Astrocyte of the cerebellum (primary cell): ENCODE data around the gene SLC17A3.

Experiments used
- DNase-seq: peaks from one replicate; pipeline ENCODE4 v3.0.0-alpha.2; 2011; ENCODE audit warnings: low read depth
- H3K4me3 ChIP-seq: 2 replicates; pipeline ENCODE4 v1.5.1; 2011; ENCODE audit warnings: mild to moderate bottlenecking, low read depth, low read length, moderate library complexity
- in situ Hi-C: cut with HindIII; loops from 2 replicates; pipeline ENCODE4 v1.10.0; 2017; ENCODE audit warnings: low sequenced_read_pairs
- TF ChIP-seq, protein P1 (sequence below): IDR thresholded peaks from 2 replicates; pipeline ENCODE4 v1.5.1; 2012; ENCODE audit warnings: low read length, low read depth, moderate library complexity, mild to moderate bottlenecking; ENCODE audit errors: missing control alignments

The SLC17A3 gene

GRCh38 chr6:25883536-25883935 is 9.5 kb upstream of the SLC17A3 start:
- H3K4me3 ChIP-seq, result no peak overlapping the region
- no peak for DNase-seq
- in situ Hi-C loops, result no loop called here
- TF ChIP-seq, protein P1, sequence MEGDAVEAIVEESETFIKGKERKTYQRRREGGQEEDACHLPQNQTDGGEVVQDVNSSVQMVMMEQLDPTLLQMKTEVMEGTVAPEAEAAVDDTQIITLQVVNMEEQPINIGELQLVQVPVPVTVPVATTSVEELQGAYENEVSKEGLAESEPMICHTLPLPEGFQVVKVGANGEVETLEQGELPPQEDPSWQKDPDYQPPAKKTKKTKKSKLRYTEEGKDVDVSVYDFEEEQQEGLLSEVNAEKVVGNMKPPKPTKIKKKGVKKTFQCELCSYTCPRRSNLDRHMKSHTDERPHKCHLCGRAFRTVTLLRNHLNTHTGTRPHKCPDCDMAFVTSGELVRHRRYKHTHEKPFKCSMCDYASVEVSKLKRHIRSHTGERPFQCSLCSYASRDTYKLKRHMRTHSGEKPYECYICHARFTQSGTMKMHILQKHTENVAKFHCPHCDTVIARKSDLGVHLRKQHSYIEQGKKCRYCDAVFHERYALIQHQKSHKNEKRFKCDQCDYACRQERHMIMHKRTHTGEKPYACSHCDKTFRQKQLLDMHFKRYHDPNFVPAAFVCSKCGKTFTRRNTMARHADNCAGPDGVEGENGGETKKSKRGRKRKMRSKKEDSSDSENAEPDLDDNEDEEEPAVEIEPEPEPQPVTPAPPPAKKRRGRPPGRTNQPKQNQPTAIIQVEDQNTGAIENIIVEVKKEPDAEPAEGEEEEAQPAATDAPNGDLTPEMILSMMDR, result no peak

DNA sequence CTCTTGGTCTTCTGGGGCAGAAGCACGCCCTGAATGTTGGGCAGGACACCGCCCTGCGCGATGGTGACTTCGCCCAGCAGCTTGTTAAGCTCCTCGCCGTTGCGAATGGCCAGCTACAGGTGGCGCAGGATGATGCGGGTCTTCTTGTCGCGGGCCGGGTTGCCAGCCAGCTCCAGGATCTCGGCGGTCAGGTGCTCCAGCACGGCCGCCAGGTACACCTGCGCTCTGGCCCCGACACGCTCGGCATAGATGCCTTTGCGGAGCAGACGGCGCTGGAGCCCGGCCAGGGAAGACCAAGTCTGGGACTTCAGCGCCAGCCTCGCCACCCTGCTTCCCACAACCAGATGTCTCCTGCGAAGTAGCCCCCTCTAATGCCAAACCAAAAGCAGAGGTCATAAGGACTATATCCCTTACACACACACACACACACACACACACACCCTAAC is 8.0 kb upstream of the SLC17A3 start:
- TF ChIP-seq, protein P1, result no peak
- no peak overlapping the region for H3K4me3 ChIP-seq
- DNase-seq, result no peak
- in situ Hi-C loops, result no loop called here

DNA sequence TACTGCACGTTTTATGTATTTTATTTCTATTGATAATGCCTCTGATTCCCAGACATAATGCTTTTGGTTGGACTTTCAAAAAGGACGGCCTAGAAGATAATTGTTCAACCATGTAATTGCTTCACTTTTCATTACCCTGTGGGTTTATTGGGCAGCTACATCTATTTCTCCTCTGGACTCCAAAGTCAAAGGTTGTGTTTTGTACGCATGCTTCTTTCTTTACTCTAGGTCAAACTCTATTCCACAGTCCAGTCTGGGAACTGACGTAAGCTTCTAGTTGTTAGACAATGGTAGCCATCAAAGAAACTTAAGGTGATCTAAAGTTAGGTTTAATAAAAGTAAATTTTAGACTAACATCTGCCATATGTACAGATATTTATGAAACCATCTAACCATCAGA is 6.6 kb upstream of the SLC17A3 start:
- H3K4me3 ChIP-seq, result no peak overlapping the region
- TF ChIP-seq, protein P1, result no peak
- DNase-seq, result no peak
- in situ Hi-C loops, result no loop called here

- TF ChIP-seq, protein P1, result no peak
- in situ Hi-C loops, result no loop called here
- H3K4me3 ChIP-seq, result no peak overlapping the region
- DNase-seq, result no peak
Observed at GRCh38 chr6:25878721-25879322, 4.8 kb upstream of the SLC17A3 start.

DNA sequence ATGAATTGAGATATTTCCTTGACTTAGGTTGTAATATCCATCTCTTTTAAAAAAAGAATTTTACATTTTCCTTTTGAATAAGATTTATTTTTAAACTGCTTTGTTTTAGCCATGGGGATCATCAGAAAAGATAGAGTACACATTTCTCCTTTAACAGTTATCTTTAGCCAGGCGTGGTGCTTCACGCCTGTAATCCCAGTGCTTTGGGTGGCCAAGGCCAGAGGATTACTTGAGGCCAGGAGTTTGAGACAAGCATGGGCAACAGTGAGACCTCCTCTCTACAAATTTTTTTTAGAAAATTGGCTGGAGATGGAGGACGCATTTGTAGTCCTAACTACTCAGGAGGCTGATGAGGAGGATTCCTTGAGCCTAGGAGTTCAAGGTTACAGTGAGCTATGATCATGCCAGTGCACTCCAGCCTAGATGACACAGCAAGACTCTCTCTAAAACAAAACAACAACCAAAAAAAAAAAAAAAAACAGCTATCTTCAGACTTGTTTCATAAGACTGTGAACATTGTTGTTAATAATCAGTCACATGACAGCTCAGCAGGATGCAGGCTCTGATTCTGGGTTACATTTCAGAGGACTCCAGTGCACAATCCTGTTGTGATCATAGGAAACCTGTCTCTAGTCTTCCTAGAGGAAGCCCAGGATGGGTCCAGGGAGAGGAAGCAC is 2.0 kb upstream of the SLC17A3 start:
- no peak for DNase-seq
- no peak overlapping the region for H3K4me3 ChIP-seq
- TF ChIP-seq, protein P1, result no peak
- in situ Hi-C loops, result no loop called here

DNA sequence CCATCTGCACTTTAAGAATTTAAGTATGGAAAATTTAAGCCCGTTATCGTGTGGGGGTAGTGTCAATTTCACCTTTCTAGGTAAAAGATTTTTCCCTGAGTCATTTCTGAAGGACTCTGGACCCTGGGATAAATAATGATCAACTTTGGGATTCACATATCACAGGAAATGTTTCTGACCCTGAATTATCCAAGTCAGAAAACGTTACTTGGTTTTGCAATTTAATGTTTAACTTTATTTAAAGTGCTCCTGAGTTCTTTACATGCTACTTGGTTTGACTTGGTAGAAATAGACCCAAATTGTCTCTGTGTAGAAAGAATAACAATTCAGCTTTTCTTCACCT is 1.5 kb upstream of the SLC17A3 start:
- DNase-seq, result no peak
- H3K4me3 ChIP-seq, result no peak overlapping the region
- TF ChIP-seq, protein P1, result no peak
- in situ Hi-C loops, result no loop called here
